ENCODE results near the gene NR2C1. TPM values are rescaled to one million over a fixed set of nuclear protein-coding genes. Genes with fewer than 3 reads are reported as not detected.

Gene NR2C1
- total and polyA plus RNA-seq, 9 of the 15 experiments (the other 6 are each of a cell fraction or from before 2014, with no cell fraction given): 8.5 to 42.4 (median 35.6) TPM

DNA sequence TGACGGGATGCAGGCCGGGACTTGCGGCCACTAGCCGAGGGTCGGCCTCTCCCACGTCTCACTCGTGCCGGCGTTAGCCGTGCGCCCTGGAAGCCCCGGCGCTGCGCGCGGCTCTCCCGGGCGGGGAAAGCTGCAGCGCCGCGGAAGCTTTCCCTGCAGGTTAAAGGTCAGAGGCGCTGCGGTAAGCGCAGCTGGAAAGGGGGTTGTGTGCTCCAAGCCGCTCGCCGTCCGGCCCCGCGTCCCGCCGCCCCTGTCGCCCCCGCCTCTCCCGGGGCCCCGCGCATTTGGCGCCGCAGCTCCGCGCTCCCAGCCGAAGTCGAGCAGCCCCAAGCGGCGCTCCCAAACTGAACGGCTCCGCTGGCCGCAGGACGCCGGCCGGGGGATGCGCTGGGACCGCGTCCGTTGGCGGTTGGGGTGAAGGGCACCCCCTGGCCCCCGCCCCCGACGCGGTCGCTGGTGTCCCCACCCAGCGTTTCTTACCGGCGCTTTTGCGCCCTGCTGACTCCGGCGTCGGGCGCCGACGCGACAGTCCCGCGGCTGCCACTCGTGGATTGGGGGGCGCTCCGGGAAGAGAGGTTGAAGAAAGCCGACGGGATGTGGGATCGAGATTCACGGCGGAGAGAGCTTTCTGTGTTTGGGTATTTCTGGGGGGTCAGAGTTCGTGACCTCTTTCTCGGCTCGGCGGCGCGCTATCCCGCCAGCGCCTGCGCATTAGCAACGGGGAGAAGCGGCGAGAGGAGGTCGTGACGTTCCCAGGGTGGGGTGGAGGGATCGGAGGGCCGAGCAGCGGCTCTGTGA, at the start of gene NR2C1 (continued):
- TF ChIP-seq NRF1 (conservative IDR thresholded peaks at IDR 0.05 in 1 of 2, IDR thresholded peaks at IDR 0.05 in 1 of 2): peak; percentile 95 to 96
- TF ChIP-seq LCOR (CRISPR knock-in tag; IDR thresholded peaks at IDR 0.05): no peak; the same call in 1 of the 2 replicates
- 0 out of 2 replicates have a peak, but pooled peaks have one; percentile 11 for TF ChIP-seq ZKSCAN1 (IDR thresholded peaks at IDR 0.05; ENCODE audit: low read depth, low read length)
- peak; percentile 16; the same call in 1 of the 2 replicates for TF ChIP-seq EP300 (IDR thresholded peaks at IDR 0.05; ENCODE audit: low read length)
- no peak for TF ChIP-seq ZBTB26 (CRISPR knock-in tag; IDR thresholded peaks at IDR 0.05)
- TF ChIP-seq SP1 (CRISPR knock-in tag; IDR thresholded peaks at IDR 0.05): no peak; the same call in 1 of the 2 replicates
- TF ChIP-seq, protein P1, sequence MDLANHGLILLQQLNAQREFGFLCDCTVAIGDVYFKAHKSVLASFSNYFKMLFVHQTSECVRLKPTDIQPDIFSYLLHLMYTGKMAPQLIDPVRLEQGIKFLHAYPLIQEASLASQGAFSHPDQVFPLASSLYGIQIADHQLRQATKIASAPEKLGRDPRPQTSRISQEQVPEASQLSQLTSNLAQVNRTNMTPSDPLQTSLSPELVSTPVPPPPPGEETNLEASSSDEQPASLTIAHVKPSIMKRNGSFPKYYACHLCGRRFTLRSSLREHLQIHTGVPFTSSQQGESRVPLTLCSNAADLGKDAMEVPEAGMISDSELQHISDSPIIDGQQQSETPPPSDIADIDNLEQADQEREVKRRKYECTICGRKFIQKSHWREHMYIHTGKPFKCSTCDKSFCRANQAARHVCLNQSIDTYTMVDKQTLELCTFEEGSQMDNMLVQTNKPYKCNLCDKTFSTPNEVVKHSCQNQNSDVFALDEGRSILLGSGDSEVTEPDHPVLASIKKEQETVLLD (IDR thresholded peaks at IDR 0.05): peak; percentile 92
- TF ChIP-seq HMGXB4 (CRISPR knock-in tag; IDR thresholded peaks at IDR 0.05): 0 out of 2 replicates have a peak, but pooled peaks have one; percentile 59
- TF ChIP-seq ZNF507 (tag; conservative IDR thresholded peaks at IDR 0.05): no peak
- no peak for TF ChIP-seq BMI1 (IDR thresholded peaks at IDR 0.05; ENCODE audit: low read length)
- no peak for TF ChIP-seq NR4A1 (CRISPR knock-in tag; IDR thresholded peaks at IDR 0.05)
- TF ChIP-seq NR4A1 (tag; IDR thresholded peaks at IDR 0.05): no peak
- TF ChIP-seq RHOXF2B (CRISPR knock-in tag; conservative IDR thresholded peaks at IDR 0.05): no peak
- TF ChIP-seq, protein P2, sequence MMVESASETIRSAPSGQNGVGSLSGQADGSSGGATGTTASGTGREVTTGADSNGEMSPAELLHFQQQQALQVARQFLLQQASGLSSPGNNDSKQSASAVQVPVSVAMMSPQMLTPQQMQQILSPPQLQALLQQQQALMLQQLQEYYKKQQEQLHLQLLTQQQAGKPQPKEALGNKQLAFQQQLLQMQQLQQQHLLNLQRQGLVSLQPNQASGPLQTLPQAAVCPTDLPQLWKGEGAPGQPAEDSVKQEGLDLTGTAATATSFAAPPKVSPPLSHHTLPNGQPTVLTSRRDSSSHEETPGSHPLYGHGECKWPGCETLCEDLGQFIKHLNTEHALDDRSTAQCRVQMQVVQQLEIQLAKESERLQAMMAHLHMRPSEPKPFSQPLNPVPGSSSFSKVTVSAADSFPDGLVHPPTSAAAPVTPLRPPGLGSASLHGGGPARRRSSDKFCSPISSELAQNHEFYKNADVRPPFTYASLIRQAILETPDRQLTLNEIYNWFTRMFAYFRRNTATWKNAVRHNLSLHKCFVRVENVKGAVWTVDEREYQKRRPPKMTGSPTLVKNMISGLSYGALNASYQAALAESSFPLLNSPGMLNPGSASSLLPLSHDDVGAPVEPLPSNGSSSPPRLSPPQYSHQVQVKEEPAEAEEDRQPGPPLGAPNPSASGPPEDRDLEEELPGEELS (CRISPR knock-in tag; IDR thresholded peaks at IDR 0.05; ENCODE audit: borderline replicate concordance): 0 out of 2 replicates have a peak, but pooled peaks have one; percentile 16
- peak; percentile 87 for TF ChIP-seq FOXP1 (CRISPR knock-in tag; IDR thresholded peaks at IDR 0.05)
- TF ChIP-seq POLR2G (IDR thresholded peaks at IDR 0.05; ENCODE audit: low read depth, low read length): peak; percentile 81
- TF ChIP-seq POLR2AphosphoS2 (IDR thresholded peaks at IDR 0.05; ENCODE audit: low read length): no peak
- no peak for TF ChIP-seq ZNF280B (CRISPR knock-in tag; IDR thresholded peaks at IDR 0.05)

Data from K562 (cell line).